Heart right ventricle (tissue), 16 donors: ENCODE results near the gene PGS1. TPM values are rescaled to one million over a fixed set of nuclear protein-coding genes. Genes with fewer than 3 reads are reported as not detected.

Source experiments
- ATAC-seq, 8 donors: fragments of 200-7000 bp; cut with Tn5 transposase; one replicate each; pipeline ENCODE4 v1.9.1; 2020; ENCODE audit warnings: mild to moderate bottlenecking in 8 of 8, moderate library complexity in 8 of 8, moderate number of reproducible peaks in 1 of 8
- DNase-seq, 2 donors: peaks; one replicate each; pipeline ENCODE4 v3.0.0-alpha.2; 2020
- H3K27ac ChIP-seq, 10 donors: fragments of 200-600 bp; sonication (generic) in 2 of 10; one replicate each; pipeline versions ENCODE4 v1.5.0 to v1.8.0; 2020 to 2022; ENCODE audit warnings: mild to moderate bottlenecking in 3 of 10
- H3K27me3 ChIP-seq, 7 donors: fragments of 200-600 bp; one replicate each; pipeline ENCODE4 v1.8.0; 2021 to 2022; ENCODE audit warnings: mild to moderate bottlenecking in 2 of 7
- H3K36me3 ChIP-seq, 9 donors: fragments of 200-600 bp; sonication (generic) in 1 of 9; one replicate each; pipeline versions ENCODE4 v1.5.0 to v1.8.0; 2020 to 2022; ENCODE audit warnings: mild to moderate bottlenecking in 2 of 9
- H3K4me1 ChIP-seq, 9 donors: fragments of 200-600 bp; sonication (generic) in 1 of 9; one replicate each; pipeline versions ENCODE4 v1.5.0 to v1.8.0; 2020 to 2022; ENCODE audit warnings: mild to moderate bottlenecking in 4 of 9
- H3K4me3 ChIP-seq, 10 donors: fragments of 200-600 bp; sonication (generic) in 2 of 10; one replicate each; pipeline versions ENCODE4 v1.5.0 to v1.8.0; 2020 to 2022; ENCODE audit warnings: mild to moderate bottlenecking in 7 of 10, moderate library complexity in 2 of 10
- H3K9me3 ChIP-seq, 11 donors: fragments of 200-600 bp in 10 of 11; sonication (generic) in 2 of 11; one replicate each; pipeline versions ENCODE4 v1.5.0 to v1.8.0; 2013 to 2022; ENCODE audit warnings: mild to moderate bottlenecking in 2 of 11, control low read depth in 1 of 11, moderate library complexity in 1 of 11
- CTCF ChIP-seq, 9 donors: fragments of 200-600 bp; sonication (generic) in 2 of 9; IDR thresholded peaks; one replicate each; pipeline versions ENCODE4 v1.5.0 to v1.8.0; 2021 to 2022; ENCODE audit warnings: antibody characterized with exemption in 9 of 9, mild to moderate bottlenecking in 5 of 9, moderate library complexity in 1 of 9
- WGBS, 2 donors: extraction: QIAGEN DNeasy Blood & Tissue Kit; methylation state at CpG; one replicate each; pipeline ENCODE4 v1.1.7; 2013; ENCODE audit warnings: inconsistent platforms in 1 of 2; 5-methylcytosine and 5-hydroxymethylcytosine counted together
- intact Hi-C, 10 donors: fragments of 100-400 bp; cut with DNase I; formaldehyde crosslinking; loops; one replicate each; pipeline versions ENCODE4 v1.11.1 to v1.14.2; 2022
- polyA plus RNA-seq, 2 donors: library from polyadenylated mRNA; stranded (reverse); fragments of 200-250 nt; gene quantifications; one replicate each; pipeline ENCODE4 v1.2.3, GENCODE V29; 2013
- total RNA-seq, 10 donors: library from RNA; stranded (reverse); fragmentation: NEBNext Ultra II Directional in 3 of 10; extraction: Animal tissue kit (Norgen Biotek cat#: 25700) in 3 of 10; gene quantifications; one replicate each; pipeline versions ENCODE4 v1.2.1 to v1.2.4, GENCODE V29; 2021 to 2023
- donor health status: Arrhythmogenic right ventricular cardiomyopathy.
- donor health status: ischemic (EF 13 %, LVEDD 7.1; RV severe dilation, severe dysfunction).
- donor health status: healthy with polysubstance abuse.
- donor health status: DM: no; HTN: yes; CAD: no.
- donor health status: DM: no; HTN: no; CAD: no.
- donor health status: ischemic (EF 25% LVEDD 6.9; RV normal size, moderate dysfunction).
- donor health status: ischemic (EF 25% LVEDD 5.7; RV mildly dilated, moderate dysfunction).
- donor health status: healthy.
- donor health status: DM: yes; HTN: yes; CAD: no.
- donor health status: Ischemic cardiomyopathy.
- donor health status: ischemic (EF 35%, LVEDD 5.7; RV mildly dilated, moderate dysfunction).
- donor health status: nonischemic (EF 11% LVEDD 7.7; RV severe dilation, severe dysfunction).
- donor health status: DM: yes; HTN: yes; CAD: no.
- donor health status: PGD.
- donor health status: ischemic (EF 29% LVEDD 5.4; RV normal size, mild dysfunction).
- donor health status: nonischemic (EF 23%, LVEDD 6.1; RV moderate dilation, normal function).

PGS1 gene
- total and polyA plus RNA-seq, 12 donors, result 14.7 to 28.4 (median 18.2) TPM

- no peak for TF ChIP-seq CTCF (IDR thresholded peaks at IDR 0.05)
- DNase-seq, result no peak
- Histone ChIP-seq H3K9me3 (no peaks in the 10 kb centered on the region), H3K4me3 (no peak overlapping the region), H3K4me1 (peaks cover 17 to 86% (median 47%) of the 10 kb centered on the region in 9 donors), H3K27ac (peak overlapping the region in 5 of 10 donors; percentile 5 to 98 (median 39)), H3K36me3 (no peaks in the 10 kb centered on the region), H3K27me3 (no peaks in the 10 kb centered on the region)
- intact Hi-C loops, result no loop called here
- WGBS, 2 donors, result 84 to 87% methylated on average over 10 of the region's 10 CpGs
- ATAC-seq, result no peak
Observed at GRCh38 chr17:78345791-78346494, 32.5 kb upstream of the PGS1 start.

DNA sequence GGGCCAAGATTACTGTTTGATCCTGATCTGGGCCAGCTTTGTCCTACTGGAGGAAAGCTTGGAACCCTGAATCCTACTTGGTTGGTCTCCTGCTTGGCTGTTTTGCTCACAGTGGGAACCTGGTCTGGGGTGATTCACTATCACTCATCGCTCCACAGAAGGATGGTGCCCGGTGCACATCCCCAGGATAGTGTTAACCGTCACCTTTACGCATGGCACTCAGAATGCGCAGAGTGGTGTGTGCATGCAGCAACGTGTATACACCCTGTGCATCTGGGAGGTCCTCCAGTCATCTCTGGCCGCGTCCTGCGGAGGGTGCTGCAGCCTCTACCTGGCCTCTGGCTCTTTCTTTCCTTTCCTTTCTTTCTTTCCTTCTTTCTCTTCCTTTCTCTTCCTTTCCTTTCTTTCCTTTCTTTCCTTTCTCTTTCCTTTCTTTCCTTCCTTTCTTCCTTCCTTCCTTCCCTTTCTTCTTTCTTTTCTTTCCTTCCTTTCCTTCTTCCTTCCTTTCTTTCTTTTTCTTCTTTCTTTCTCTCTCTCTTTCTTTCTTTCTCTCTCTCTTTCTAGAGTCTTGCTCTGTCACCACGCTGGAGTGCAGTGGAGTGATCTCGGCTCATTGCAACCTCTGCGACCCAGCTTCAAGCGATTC, 31.7 kb upstream of the PGS1 start:
- Histone ChIP-seq H3K27ac (no peak overlapping the region), H3K36me3 (no peaks in the 10 kb centered on the region), H3K4me3 (no peak overlapping the region), H3K9me3 (no peaks in the 10 kb centered on the region), H3K27me3 (no peaks in the 10 kb centered on the region), H3K4me1 (peaks cover 22 to 87% (median 49%) of the 10 kb centered on the region in 9 donors)
- DNase-seq (no peak), ATAC-seq (no peak)
- intact Hi-C loops, result no loop called here
- TF ChIP-seq CTCF (IDR thresholded peaks at IDR 0.05), result no peak
- 91 to 93% methylated on average over 13 of the region's 13 CpGs for WGBS, 2 donors

DNA sequence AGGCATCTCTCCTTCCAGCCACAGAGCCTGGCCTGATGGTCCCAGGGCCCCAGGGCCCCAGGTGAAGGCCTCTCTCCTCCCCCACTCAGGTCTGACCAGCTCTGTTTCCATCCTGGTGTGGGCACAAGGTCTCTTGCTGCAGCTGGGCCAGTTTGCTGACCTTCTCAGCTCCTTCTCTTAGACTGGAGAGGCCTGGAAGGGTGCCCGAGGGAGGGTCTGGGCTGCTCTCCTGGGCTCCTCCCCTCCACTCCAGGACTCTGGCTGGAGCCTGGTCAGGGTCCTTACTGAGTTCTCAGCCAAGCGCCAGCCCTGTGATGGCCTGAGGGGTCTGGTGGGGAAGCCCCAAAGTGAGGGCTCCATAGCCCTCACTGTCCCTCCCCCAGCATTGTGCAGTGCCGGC, 31.0 kb upstream of the PGS1 start:
- Histone ChIP-seq H3K4me3 (no peak overlapping the region), H3K9me3 (no peaks in the 10 kb centered on the region), H3K4me1 (peaks cover 23 to 88% (median 50%) of the 10 kb centered on the region in 9 donors), H3K27ac (peak overlapping the region in 1 of 10 donors; percentile 5), H3K27me3 (no peaks in the 10 kb centered on the region), H3K36me3 (no peaks in the 10 kb centered on the region)
- 87 to 100% methylated on average over 3 of the region's 3 CpGs for WGBS, 2 donors
- no peak for TF ChIP-seq CTCF (IDR thresholded peaks at IDR 0.05)
- no peak for ATAC-seq
- no peak for DNase-seq
- intact Hi-C loops, result no loop called here

DNA sequence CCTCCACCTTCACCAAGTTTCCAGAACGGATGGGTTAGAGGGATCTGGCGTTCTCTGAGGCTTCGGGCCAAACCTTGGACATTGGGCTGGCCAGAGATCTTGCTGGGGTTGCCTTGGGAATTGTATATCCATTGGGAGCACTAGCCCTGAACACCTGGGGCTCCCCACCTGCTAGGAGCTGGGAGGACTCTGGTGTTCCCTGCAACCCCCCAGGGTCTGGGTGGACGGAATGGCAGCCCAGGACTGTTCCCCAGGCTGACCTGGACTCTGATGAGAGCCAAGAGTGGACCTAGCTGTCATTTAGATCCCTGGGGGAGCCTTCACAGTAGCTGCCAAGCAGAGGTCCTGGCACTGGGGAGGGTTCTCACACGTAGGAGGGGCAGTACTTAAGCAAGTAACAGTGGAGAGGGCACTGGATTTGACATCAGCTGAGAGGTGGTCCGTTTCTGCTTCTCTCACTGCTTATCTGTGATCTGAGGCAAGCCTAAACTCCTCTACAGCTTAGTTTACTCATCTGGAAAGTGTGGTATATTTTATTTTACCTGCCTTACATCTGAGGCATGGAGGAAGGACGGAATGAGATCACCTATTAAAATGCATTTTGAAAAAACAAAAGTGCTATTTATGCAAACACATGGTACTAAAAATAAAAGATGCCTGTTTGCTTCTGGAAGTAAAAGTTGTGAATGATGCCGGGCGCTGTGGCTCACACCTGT, 30.2 kb upstream of the PGS1 start:
- no peaks in the 10 kb centered on the region for H3K36me3 ChIP-seq
- H3K4me1 ChIP-seq, result peaks cover 19 to 86% (median 47%) of the 10 kb centered on the region in 9 donors
- ATAC-seq (no peak), DNase-seq (no peak)
- H3K4me3 ChIP-seq, result no peak overlapping the region
- no peaks in the 10 kb centered on the region for H3K27me3 ChIP-seq
- no peaks in the 10 kb centered on the region for H3K9me3 ChIP-seq
- no peak for TF ChIP-seq CTCF (IDR thresholded peaks at IDR 0.05)
- intact Hi-C loops, result no loop called here
- H3K27ac ChIP-seq, result peak overlapping the region in 1 of 10 donors; percentile 5
- WGBS, 2 donors, result 78 to 80% methylated on average over 9 of the region's 9 CpGs
